ENCODE data around the gene RBMY1J.
"Not testable (repeated sequence)": the region's sequence is repeated elsewhere in the genome, so short reads cannot be mapped to it uniquely, and the experiment has no call there.

RBMY1J gene

GRCh38 chrY:22403110-22403509 lies at the start of gene RBMY1J:
Gene RBMY1J, plus strand, starts transcription at chrY:22403410. Its CDS starts 2,038 bp downstream, at chrY:22405448.
- DNase-seq = not testable (repeated sequence)

GRCh38 chrY:22367416-22367815 lies 35.8 kb upstream of the RBMY1J start:
- DNase-seq = no peak

GRCh38 chrY:22370623-22371022 lies 32.6 kb upstream of the RBMY1J start:
- no peak for DNase-seq

GRCh38 chrY:22373494-22373893 lies 29.7 kb upstream of the RBMY1J start:
- no peak for DNase-seq

- DNase-seq = not testable (repeated sequence)
Observed at GRCh38 chrY:22444718-22445396, 41.6 kb downstream of the RBMY1J start.

GRCh38 chrY:22455522-22455921 lies 52.3 kb downstream of the RBMY1J start:
- not testable (repeated sequence) for DNase-seq

- DNase-seq = not testable (repeated sequence)
Observed at GRCh38 chrY:22461962-22462361, 58.8 kb downstream of the RBMY1J start.
